ENCODE measurements around the gene CLNK.

CLNK gene

DNA sequence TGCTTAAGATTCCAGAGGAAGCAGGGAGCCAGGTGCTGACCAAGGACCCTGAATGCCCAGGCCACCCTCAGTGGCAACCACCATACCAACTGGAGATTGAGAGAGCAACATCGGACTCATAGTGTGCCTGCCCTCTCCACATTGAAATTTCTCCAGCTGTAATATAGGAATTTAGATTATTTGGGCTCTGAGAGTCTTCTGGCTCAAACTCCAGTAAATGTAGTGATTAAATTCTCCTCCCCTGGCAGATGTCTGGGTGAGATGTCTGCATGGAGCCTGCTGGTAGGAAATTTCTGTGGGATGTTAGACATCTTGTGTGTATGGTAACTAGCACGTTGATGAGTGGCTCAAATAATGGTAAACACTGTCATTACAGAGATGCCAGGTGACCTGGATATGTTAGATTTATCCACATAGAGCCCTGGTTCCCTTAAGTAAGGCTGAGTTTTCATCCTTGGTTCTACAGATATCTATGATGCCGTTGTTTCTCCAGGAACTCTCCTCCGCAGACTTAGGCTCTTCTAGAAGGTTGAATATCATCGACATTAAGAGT lies 70.6 kb downstream of the CLNK start:
- H3K27ac ChIP-seq = no peak overlapping the region
- TF ChIP-seq, protein P1, sequence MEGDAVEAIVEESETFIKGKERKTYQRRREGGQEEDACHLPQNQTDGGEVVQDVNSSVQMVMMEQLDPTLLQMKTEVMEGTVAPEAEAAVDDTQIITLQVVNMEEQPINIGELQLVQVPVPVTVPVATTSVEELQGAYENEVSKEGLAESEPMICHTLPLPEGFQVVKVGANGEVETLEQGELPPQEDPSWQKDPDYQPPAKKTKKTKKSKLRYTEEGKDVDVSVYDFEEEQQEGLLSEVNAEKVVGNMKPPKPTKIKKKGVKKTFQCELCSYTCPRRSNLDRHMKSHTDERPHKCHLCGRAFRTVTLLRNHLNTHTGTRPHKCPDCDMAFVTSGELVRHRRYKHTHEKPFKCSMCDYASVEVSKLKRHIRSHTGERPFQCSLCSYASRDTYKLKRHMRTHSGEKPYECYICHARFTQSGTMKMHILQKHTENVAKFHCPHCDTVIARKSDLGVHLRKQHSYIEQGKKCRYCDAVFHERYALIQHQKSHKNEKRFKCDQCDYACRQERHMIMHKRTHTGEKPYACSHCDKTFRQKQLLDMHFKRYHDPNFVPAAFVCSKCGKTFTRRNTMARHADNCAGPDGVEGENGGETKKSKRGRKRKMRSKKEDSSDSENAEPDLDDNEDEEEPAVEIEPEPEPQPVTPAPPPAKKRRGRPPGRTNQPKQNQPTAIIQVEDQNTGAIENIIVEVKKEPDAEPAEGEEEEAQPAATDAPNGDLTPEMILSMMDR (conservative IDR thresholded peaks at IDR 0.05) = no peak

DNA sequence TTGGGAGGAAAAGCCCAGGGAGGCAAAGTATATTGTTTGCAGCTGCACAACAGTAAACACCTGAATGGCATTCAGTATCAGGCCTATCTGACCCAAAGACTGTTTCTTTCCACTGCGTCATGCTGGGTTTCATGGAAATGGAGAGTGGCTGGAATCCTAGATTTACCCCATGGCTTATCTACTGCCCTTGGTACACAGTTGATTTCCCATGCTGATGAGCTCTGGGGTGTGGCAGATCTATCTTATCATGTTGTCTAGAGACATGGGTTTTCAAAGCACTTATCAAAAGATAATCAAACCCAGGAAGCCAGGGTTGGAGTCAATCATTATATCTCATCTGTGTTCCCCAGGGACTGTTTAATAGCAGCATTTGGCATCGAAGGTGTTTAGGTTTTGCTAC lies 72.1 kb downstream of the CLNK start:
- TF ChIP-seq, protein P1 (conservative IDR thresholded peaks at IDR 0.05) = no peak
- no peak overlapping the region for H3K27ac ChIP-seq

DNA sequence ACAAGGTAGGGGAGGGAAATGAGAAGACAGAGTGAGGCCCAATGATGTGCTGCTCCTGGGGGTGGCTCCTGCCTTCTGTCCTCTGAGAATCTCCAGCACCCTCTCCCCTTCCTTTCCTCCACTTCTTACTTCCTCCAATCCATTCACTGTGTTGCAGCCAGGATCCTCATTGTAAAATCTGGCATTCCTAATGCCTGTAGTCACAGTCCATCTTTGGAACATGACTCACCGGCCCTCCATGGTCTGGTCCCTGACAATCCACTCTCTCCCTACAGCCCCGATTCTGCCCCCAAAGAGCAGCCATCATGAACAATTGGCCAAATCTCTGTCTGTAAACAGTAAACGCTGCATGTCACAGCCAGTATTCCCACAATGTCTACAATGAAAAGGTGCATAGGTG lies 72.9 kb downstream of the CLNK start:
- H3K27ac ChIP-seq = no peak overlapping the region

DNA sequence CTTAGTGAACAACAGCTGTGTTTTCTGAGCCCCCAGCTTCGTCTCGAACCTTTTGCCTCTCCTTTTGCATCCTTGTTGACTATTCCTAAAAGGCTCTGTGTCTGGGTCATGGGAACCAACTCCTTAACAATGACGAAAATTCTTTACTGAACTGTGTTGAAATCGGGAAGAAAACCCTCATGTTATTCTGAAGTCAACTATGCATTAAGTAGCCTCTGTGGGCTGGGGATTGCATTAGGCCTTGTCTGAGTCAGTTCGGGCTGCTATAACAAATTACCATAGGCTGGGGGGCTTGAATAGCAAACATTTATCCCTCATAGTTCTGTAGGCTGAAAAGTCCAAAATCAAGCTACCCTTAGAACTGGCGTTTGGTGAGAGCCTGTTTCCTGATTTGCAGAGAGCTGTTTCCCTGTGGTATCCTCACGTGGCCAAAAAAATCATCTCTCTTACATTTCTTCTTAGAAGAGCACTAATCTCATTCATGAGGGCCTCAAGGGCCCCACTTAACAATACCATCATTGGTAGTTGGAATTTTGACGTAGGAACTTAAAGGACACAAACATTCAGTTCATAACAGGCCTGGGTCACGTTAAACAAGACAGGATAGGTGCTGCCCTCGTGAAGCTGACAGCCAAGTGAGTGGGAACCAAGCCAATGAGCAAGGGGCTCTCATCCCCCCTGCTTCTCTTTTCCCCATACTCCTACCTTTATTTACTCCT lies 75.9 kb downstream of the CLNK start:
- TF ChIP-seq, protein P1 (conservative IDR thresholded peaks at IDR 0.05) = no peak
- peak overlapping the region; percentile 83 for H3K27ac ChIP-seq

More for the DNA sequence above, 72.9 kb downstream of the CLNK start:
- TF ChIP-seq, protein P1 (conservative IDR thresholded peaks at IDR 0.05) = no peak

- H3K27ac ChIP-seq = peak overlapping the region; percentile 83
- TF ChIP-seq, protein P1 (conservative IDR thresholded peaks at IDR 0.05) = no peak
These were observed 77.4 kb downstream of the CLNK start for GRCh38 chr4:10607206-10607605.

DNA sequence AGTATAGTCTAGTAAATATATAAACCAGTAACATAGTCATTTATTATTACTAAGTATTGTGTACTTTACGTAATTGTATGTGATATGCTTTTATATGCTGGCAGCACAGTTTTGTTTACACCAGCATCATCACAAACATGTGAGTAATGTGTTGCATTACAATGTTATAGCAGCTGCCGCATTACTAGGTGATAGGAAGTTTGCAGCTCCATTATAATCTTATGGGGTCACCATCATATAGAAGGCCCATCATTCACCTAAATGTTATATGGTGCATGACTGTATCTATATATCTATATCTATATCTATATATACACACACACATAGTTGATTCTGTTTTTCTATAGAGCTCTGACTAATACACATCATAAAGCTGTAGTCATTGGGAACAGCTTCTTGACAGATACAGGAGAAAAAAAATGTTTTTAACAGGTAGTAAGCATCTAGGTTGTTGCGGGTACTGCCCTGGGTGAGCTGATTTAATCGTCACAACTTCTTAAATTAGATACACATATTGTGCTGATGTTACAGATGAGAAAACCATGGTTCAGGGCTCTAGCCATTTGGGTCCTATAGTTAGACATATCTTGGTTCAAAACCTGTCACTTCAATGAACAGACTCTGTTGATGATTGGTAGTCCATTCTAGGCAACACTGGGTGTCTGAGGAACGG lies 77.9 kb downstream of the CLNK start:
- TF ChIP-seq, protein P1 (conservative IDR thresholded peaks at IDR 0.05) = no peak
- peak overlapping the region; percentile 83 for H3K27ac ChIP-seq

DNA sequence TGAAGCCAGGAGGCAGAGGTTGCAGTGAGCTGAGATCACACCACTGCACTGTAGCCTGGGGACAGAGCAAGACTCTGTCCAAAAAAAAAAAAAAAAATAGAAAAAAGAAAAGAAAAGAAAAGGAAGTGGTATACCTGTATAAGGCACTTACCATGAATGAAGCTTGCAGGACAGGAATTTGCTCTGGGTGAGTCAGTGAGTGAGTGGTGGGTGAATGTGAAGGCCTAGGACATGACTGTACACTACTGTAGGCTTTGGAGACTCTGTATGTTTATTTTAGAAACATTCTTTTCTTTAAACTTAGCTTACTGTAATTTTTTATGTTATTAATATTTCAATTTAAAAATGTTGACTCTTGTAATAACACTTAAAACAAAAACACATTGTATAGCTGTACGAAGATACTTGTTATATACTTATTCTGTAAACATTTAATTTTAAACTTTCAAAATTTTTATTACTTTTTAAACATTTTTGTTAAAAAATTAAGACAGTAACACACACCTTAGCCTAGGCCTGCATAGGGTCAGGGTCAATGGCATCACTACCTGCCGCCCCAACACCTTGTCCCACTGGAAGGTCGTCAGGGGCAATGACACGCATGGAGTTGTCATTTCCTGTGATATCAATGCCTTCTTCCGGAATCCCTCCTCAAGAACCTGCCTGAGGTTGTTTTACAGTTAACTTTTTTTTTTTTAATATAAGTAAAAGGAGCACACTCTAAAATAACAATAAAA lies 78.7 kb downstream of the CLNK start:
- TF ChIP-seq, protein P1 (conservative IDR thresholded peaks at IDR 0.05) = no peak
- H3K27ac ChIP-seq = peak overlapping the region; percentile 83

Measured in VCaP (cell line).